NCI-H446 (cell line): ENCODE results near the gene TRRAP.

Experiments
- DNase-seq, 2 experiments: peaks; one replicate each; lab custom pipeline; 2025; lab: John Stamatoyannopoulos, UW

Gene TRRAP

DNA sequence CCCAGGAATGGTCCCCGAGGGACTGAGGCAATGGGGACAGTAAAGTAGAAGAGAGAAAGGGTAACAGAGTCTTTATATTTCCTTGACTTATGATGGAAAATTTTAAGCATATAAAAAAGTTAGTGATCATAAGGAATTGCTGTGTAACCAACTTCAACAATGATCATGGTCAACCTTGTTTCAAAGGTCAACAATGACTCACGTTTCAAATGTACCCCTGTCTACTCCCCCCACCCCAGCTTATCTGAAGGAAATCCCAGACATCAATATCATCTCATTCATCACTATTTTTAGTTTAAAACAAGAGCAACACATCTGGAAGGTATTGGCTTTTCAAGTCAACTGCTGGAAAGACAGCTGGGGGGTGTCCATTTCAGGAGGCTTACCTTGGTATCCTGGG is 172.6 kb downstream of the TRRAP start:
- DNase-seq: no peak

- DNase-seq: no peak
Observed at GRCh38 chr7:99054781-99055180, 176.4 kb downstream of the TRRAP start.

DNA sequence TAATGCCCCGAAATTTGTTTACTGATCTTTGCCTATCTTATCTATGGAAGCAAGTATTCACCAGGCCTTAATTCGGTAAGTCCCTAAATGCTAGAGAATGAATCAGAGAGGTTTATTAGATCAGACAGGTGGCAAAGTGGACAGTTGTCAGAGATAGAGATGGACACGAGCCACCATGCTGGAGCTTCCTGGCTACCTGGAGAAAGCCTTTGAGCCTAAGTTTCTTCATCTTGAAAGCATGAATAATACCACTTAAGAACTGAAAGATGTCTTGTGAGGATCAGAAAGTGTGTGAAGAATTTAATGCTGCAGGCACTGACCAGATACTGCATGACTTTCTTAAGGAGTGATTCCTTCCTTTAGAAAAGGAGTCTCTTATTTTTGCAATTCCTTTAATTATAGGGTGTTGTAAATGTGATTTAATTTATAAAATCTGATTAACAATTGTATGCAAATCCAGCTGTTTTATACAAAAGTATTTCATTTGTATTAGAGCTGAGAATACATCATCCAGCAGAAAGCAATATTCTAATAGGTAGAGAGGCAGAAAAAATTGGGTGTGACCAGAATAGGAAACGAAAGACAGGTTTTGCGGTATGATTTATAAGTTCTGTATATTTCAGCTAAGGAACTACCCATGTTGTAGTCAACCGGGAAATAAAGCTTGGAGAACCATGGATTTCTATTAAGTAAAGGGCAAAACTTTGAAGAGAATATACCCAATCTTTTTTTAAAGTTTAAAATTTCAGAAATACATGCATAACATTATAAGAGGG is 182.9 kb downstream of the TRRAP start:
- no peak for DNase-seq
